ENCODE results near the gene KAT8.

The KAT8 gene

GRCh38 chr16:31117384-31118222 is at the start of gene KAT8:
KAT8 (plus strand) TSS chr16:31117664; CDS start chr16:31117682, 18 bp downstream.
- DNase-seq = peak; percentile 67 to 99 (median 95)

GRCh38 chr16:31071861-31072260 is 45.6 kb upstream of the KAT8 start:
- no peak for DNase-seq

GRCh38 chr16:31072540-31073141 is 44.8 kb upstream of the KAT8 start:
- DNase-seq = peak in 8 of 51 donors; percentile 7 to 42 (median 24)

- DNase-seq = peak; percentile 62 to 96 (median 87)
Observed at GRCh38 chr16:31073142-31073969, 44.1 kb upstream of the KAT8 start.

GRCh38 chr16:31073970-31074813 is 43.3 kb upstream of the KAT8 start, which contains the start of the genes ZNF646 and ZNF668:
ZNF646 (plus strand) TSS chr16:31074422; CDS start chr16:31076325, 1,903 bp downstream.
ZNF668 (minus strand) TSS chr16:31074240; CDS start chr16:31064459, 9,781 bp downstream.
- peak; percentile 49 to 99 (median 97) for DNase-seq

- DNase-seq = no peak
Observed at GRCh38 chr16:31074814-31075183, 42.7 kb upstream of the KAT8 start.

GRCh38 chr16:31076319-31076718 is 41.1 kb upstream of the KAT8 start:
- DNase-seq = no peak

- no peak for DNase-seq
Observed at GRCh38 chr16:31077024-31077423, 40.4 kb upstream of the KAT8 start.

GRCh38 chr16:31077592-31078396 is 39.7 kb upstream of the KAT8 start:
- DNase-seq = no peak

- no peak for DNase-seq
Observed at GRCh38 chr16:31078597-31079341, 38.7 kb upstream of the KAT8 start.

- DNase-seq = no peak
Observed at GRCh38 chr16:31079342-31079944, 38.0 kb upstream of the KAT8 start.

- no peak for DNase-seq
Observed at GRCh38 chr16:31080035-31080629, 37.3 kb upstream of the KAT8 start.

GRCh38 chr16:31080756-31081419 is 36.6 kb upstream of the KAT8 start:
- DNase-seq = no peak

GRCh38 chr16:31081428-31082351 is 35.8 kb upstream of the KAT8 start:
- peak in 28 of 51 donors; percentile 4 to 71 (median 36) for DNase-seq

GRCh38 chr16:31082368-31083045 is 35.0 kb upstream of the KAT8 start:
- no peak for DNase-seq

- no peak for DNase-seq
Observed at GRCh38 chr16:31083081-31083480, 34.4 kb upstream of the KAT8 start.
